ENCODE results near the gene SCAMP4. TPM values are rescaled to one million over a fixed set of nuclear protein-coding genes. Genes with fewer than 3 reads are reported as not detected.

SCAMP4 gene
- total RNA-seq, 6 donors from 2014 or later: 52.0 to 117 (median 75.3) TPM

DNA sequence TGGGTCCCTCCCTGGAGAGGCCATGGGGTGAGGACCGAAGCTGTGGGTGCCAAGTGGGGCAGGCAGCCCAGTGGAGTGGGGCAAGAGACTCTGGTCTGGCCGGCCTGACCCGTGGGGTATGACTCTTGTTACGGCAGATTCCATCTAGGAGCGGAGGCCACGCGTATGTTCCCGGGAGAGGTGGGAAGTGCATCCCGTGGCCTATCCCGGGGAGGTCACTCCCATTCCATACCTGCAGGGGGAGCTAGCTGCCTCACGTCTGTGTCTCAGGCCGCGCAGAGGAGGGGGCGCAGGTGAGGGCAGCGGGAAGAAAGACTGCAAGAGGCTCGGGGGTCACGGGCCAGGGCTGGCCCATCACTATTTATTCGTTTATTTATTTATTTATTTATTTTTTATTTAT, 40.7 kb downstream of the SCAMP4 start:
- Histone ChIP-seq H3K4me3 (no peak overlapping the region), H3K27me3 (no peaks in the 10 kb centered on the region), H3K36me3 (peaks cover 0 to 11% (median 3%) of the 10 kb centered on the region in 4 donors), H3K4me1 (peaks cover 22 to 49% (median 32%) of the 10 kb centered on the region in 4 donors), H3K27ac (no peak overlapping the region), H3K9me3 (no peaks in the 10 kb centered on the region)
- peak; percentile 51 to 66 for DNase-seq
- no peak for TF ChIP-seq EP300 (IDR thresholded peaks at IDR 0.05)
- peak in 1 of 2 donors; percentile 20 for TF ChIP-seq POLR2AphosphoS5 (IDR thresholded peaks at IDR 0.05)
- TF ChIP-seq, protein P1, sequence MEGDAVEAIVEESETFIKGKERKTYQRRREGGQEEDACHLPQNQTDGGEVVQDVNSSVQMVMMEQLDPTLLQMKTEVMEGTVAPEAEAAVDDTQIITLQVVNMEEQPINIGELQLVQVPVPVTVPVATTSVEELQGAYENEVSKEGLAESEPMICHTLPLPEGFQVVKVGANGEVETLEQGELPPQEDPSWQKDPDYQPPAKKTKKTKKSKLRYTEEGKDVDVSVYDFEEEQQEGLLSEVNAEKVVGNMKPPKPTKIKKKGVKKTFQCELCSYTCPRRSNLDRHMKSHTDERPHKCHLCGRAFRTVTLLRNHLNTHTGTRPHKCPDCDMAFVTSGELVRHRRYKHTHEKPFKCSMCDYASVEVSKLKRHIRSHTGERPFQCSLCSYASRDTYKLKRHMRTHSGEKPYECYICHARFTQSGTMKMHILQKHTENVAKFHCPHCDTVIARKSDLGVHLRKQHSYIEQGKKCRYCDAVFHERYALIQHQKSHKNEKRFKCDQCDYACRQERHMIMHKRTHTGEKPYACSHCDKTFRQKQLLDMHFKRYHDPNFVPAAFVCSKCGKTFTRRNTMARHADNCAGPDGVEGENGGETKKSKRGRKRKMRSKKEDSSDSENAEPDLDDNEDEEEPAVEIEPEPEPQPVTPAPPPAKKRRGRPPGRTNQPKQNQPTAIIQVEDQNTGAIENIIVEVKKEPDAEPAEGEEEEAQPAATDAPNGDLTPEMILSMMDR (IDR thresholded peaks at IDR 0.05): peak; percentile 44 to 61 (median 56)
- no peak for TF ChIP-seq POLR2A (IDR thresholded peaks at IDR 0.05)
- no peak for ATAC-seq (ENCODE audit: low FRiP score in 2 of 2)
- WGBS, 2 donors: 75 to 79% methylated on average over 14 to 16 of the region's 18 CpGs

DNA sequence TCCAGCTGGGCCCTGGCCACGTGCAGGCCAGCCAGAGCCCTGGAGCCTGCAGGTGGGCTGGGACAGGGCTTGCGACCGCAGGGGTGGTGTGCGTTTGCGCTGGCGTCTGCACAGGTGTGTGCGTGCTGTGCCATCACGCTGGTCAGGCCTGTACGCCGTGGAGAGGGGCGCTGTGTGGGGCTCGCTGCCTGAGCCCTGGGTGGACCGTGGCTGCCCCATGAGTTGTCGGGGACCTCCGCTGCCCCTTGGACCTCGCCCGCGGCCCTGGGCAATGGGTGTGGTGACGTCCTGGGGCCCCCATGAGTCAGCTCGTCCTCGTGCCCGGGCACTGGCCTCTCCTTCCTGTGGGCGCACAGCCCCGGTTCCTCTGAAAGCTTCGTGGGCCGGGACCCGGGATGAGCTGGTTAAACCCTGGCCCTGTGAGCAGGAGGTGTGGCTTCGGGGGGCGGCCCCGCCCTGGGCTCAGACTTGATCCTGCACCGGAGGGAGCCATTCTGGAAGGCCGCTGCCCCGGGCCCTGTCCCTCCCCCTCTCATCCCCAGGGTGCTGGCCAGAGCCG, 42.5 kb downstream of the SCAMP4 start:
- Histone ChIP-seq H3K4me3 (no peak overlapping the region), H3K27me3 (no peaks in the 10 kb centered on the region), H3K9me3 (no peaks in the 10 kb centered on the region), H3K36me3 (peaks cover 0 to 17% (median 6%) of the 10 kb centered on the region in 4 donors), H3K4me1 (peaks cover 17 to 44% (median 28%) of the 10 kb centered on the region in 4 donors), H3K27ac (no peak overlapping the region)
- peak in 1 of 2 donors; percentile 83 for DNase-seq
- ATAC-seq (ENCODE audit: low FRiP score in 2 of 2): no peak
- TF ChIP-seq, protein P1 (IDR thresholded peaks at IDR 0.05): no peak
- TF ChIP-seq POLR2A (IDR thresholded peaks at IDR 0.05) (no peak), POLR2AphosphoS5 (IDR thresholded peaks at IDR 0.05) (no peak), EP300 (IDR thresholded peaks at IDR 0.05) (no peak)
- 69 to 77% methylated on average over 15 to 26 of the region's 34 CpGs for WGBS, 2 donors

DNA sequence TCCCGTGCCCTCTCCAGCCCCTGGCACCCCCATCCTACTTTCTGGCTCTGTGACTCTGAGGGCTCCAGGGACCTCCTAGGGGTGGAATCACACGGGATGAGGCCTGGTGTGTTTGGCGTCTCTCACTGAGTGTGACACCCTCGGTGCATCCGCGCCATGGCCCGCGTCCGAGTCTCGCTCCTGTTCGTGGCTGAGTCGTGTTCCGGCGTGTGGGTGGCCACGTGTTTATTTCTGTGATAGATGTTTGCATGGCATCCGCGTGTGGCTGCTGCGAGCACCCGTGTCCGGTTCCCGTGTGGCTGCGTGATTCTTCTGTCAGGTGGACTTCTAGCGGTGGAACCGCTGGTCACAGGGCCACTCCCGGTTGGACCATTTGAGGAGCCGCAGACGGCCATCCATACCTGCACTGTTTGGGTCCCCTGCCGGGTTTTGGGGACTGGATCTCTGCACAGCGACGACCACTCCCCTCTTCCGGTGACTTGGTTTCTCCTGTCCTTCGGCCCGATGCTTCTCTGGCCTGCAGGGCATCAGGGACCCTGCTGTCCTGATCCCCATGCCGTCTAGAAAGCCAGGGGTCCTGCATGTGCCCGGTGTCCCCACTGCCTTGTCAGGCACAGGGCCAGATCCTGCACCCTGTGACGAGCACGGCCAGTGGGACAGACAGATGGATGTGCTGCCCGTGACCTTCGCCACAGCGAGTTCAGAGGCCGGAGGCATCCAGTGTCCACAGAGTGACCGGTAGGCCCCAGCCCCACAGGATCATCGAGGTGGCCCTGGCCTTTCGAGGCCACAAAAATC, 44.3 kb downstream of the SCAMP4 start:
- DNase-seq: peak in 1 of 2 donors; percentile 79
- peaks cover 0 to 31% (median 10%) of the 10 kb centered on the region in 4 donors for H3K4me1 ChIP-seq
- no peak for TF ChIP-seq POLR2A (IDR thresholded peaks at IDR 0.05)
- TF ChIP-seq EP300 (IDR thresholded peaks at IDR 0.05): no peak
- TF ChIP-seq POLR2AphosphoS5 (IDR thresholded peaks at IDR 0.05): no peak
- TF ChIP-seq, protein P1 (IDR thresholded peaks at IDR 0.05): no peak
- no peaks in the 10 kb centered on the region for H3K27me3 ChIP-seq
- H3K27ac ChIP-seq: no peak overlapping the region
- no peaks in the 10 kb centered on the region for H3K9me3 ChIP-seq
- ATAC-seq (ENCODE audit: low FRiP score in 2 of 2): no peak
- H3K4me3 ChIP-seq: no peak overlapping the region
- 94 to 96% methylated on average over 44 of the region's 44 CpGs for WGBS, 2 donors
- peaks cover 0 to 33% (median 16%) of the 10 kb centered on the region in 4 donors for H3K36me3 ChIP-seq

DNA sequence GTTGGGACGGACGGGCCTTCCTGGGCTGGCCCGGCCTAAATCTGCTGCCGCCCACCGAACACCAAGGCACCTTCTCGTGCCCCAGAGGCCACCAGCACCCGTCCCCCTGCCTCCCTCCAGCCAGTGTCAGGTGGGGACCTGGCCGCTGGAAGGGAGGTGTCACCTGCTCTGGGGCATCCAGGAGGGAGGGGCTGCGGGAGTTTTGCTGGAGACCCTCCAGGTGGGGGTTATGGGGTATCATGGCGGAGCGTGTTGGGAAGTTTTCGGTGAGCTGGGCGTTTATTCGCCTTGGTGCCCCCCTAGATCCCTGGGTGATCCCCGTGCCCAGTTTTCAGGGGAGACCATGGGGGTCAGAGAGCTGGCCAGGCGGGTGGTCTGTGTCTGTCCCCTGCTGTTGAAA, 45.4 kb downstream of the SCAMP4 start:
- Histone ChIP-seq H3K4me3 (no peak overlapping the region), H3K27ac (no peak overlapping the region), H3K4me1 (peaks cover 0 to 21% (median 3%) of the 10 kb centered on the region in 4 donors), H3K9me3 (no peaks in the 10 kb centered on the region), H3K27me3 (no peaks in the 10 kb centered on the region), H3K36me3 (peaks cover 0 to 42% (median 18%) of the 10 kb centered on the region in 4 donors)
- no peak for TF ChIP-seq POLR2A (IDR thresholded peaks at IDR 0.05)
- TF ChIP-seq EP300 (IDR thresholded peaks at IDR 0.05): no peak
- TF ChIP-seq, protein P1 (IDR thresholded peaks at IDR 0.05): no peak
- no peak for TF ChIP-seq POLR2AphosphoS5 (IDR thresholded peaks at IDR 0.05)
- DNase-seq (no peak), ATAC-seq (ENCODE audit: low FRiP score in 2 of 2) (no peak)
- WGBS, 2 donors: 95 to 97% methylated on average over 7 to 16 of the region's 16 CpGs
